Measurements from ENCODE around the gene CADM3.

The CADM3 gene

DNA sequence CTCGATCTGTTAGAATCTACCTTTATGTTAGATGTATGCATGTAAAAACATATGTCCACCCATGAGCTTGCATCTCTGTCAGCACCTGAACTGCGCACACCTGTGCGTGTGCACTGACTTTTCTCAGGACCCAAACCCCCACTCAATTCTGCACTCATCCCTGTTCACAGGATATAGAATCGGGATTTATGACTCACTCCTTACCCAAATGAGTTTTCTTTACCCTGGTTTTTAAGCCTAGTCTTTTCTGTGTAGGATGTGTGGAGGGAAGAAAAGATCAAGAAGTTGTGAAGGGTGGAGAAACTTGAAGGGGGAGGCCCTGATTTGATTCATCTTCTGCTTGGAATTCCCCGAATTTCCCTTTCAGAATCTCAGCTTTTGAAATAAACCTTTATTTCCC, 35.7 kb downstream of the CADM3 start:
- no peaks in the 10 kb centered on the region for H4K20me1 ChIP-seq (ENCODE audit: low read depth, low read length)
- no peaks in the 10 kb centered on the region for H3K9me3 ChIP-seq (ENCODE audit: insufficient read depth, low read length)
- H3K9me2 ChIP-seq (replicated peaks; ENCODE audit: insufficient read depth, low read length) = no peaks in the 10 kb centered on the region
- no peaks in the 10 kb centered on the region for H3F3A ChIP-seq (ENCODE audit: insufficient read depth)
- H3K27me3 ChIP-seq (ENCODE audit: low read length) = no peaks in the 10 kb centered on the region
- TF ChIP-seq, protein P1, sequence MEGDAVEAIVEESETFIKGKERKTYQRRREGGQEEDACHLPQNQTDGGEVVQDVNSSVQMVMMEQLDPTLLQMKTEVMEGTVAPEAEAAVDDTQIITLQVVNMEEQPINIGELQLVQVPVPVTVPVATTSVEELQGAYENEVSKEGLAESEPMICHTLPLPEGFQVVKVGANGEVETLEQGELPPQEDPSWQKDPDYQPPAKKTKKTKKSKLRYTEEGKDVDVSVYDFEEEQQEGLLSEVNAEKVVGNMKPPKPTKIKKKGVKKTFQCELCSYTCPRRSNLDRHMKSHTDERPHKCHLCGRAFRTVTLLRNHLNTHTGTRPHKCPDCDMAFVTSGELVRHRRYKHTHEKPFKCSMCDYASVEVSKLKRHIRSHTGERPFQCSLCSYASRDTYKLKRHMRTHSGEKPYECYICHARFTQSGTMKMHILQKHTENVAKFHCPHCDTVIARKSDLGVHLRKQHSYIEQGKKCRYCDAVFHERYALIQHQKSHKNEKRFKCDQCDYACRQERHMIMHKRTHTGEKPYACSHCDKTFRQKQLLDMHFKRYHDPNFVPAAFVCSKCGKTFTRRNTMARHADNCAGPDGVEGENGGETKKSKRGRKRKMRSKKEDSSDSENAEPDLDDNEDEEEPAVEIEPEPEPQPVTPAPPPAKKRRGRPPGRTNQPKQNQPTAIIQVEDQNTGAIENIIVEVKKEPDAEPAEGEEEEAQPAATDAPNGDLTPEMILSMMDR (IDR thresholded peaks at IDR 0.05; ENCODE audit: insufficient read depth, low read length, poor library complexity, severe bottlenecking) = no peak
- TF ChIP-seq EZH2phosphoT487 (conservative IDR thresholded peaks at IDR 0.05; ENCODE audit: low read length) = no peak
- no peaks in the 10 kb centered on the region for H3K36me3 ChIP-seq (ENCODE audit: low read length)
- H3K9ac ChIP-seq (ENCODE audit: low read length) = no peak overlapping the region
- no peak overlapping the region for H3K27ac ChIP-seq (ENCODE audit: low read depth, low read length)
- H2AFZ ChIP-seq (ENCODE audit: low read depth, low read length, severe bottlenecking) = no peak overlapping the region
- no peaks in the 10 kb centered on the region for H3K79me2 ChIP-seq (ENCODE audit: insufficient read depth, low read length)
- no peak overlapping the region for H3K4me3 ChIP-seq (ENCODE audit: insufficient read depth, low read length, poor library complexity, severe bottlenecking)
- no peak overlapping the region for H3K4me2 ChIP-seq (ENCODE audit: low read depth, low read length, poor library complexity, severe bottlenecking)

DNA sequence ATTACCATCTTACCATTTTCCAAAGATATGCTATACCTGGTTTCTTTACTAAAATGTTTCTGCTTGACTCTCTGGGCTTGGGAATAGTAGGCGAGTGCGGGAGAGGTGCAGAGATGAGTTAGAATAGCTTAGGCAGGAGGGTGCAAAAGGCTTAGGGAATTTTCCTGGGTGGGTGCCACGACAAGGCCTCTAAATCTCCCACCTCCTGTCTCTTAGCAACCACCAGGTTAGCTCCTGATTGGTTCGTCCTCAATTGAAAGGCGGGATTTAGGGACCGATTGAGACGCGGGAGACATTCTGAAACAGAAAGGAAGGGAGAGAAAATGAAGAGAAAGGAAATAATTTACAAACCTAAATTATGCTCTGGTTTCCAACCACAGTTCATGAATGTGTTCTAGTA, 36.4 kb downstream of the CADM3 start:
- TF ChIP-seq, protein P1 (IDR thresholded peaks at IDR 0.05; ENCODE audit: insufficient read depth, low read length, poor library complexity, severe bottlenecking) = no peak
- no peak for TF ChIP-seq EZH2phosphoT487 (conservative IDR thresholded peaks at IDR 0.05; ENCODE audit: low read length)
- Histone ChIP-seq H3K9ac (ENCODE audit: low read length) (no peak overlapping the region), H3K79me2 (ENCODE audit: insufficient read depth, low read length) (no peaks in the 10 kb centered on the region), H3K9me2 (replicated peaks; ENCODE audit: insufficient read depth, low read length) (no peaks in the 10 kb centered on the region), H3K4me3 (ENCODE audit: insufficient read depth, low read length, poor library complexity, severe bottlenecking) (no peak overlapping the region), H3K9me3 (ENCODE audit: insufficient read depth, low read length) (no peaks in the 10 kb centered on the region), H3K27me3 (ENCODE audit: low read length) (no peaks in the 10 kb centered on the region), H3K36me3 (ENCODE audit: low read length) (no peaks in the 10 kb centered on the region), H2AFZ (ENCODE audit: low read depth, low read length, severe bottlenecking) (no peak overlapping the region), H4K20me1 (ENCODE audit: low read depth, low read length) (no peaks in the 10 kb centered on the region), H3F3A (ENCODE audit: insufficient read depth) (no peaks in the 10 kb centered on the region), H3K4me2 (ENCODE audit: low read depth, low read length, poor library complexity, severe bottlenecking) (no peak overlapping the region), H3K27ac (ENCODE audit: low read depth, low read length) (no peak overlapping the region)

DNA sequence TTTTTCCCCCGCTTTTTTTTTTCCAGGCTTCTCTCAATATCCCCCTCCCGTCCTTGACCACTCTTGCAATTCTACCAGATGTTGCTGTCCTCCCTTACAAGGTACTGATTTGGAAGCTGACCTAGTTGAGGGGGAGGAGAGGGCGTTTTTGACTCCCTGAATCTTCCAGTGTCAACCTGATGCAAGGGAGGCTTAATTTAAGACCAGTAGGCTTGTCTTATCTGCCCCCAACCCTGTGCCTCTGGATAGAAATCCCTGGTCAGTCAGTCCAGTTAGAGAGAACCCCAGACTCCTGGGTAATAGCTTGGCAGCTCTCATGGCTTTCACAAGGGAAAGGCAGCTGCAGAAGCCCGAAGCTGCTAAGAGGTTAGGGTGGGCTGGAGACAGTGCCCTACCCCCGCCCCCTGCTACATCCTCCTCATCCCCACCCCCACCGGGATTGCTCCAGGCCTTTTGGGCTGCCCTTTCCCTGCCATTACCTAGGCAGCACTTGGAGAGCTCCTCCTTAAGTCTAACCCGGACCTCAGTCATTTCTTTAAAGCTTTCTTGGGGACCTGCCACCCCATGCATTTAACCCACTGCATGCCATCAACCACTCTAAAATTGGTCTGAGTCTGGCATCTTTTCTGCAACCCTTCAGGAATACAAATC, 36.9 kb downstream of the CADM3 start:
- H3K9me2 ChIP-seq (replicated peaks; ENCODE audit: insufficient read depth, low read length) = no peaks in the 10 kb centered on the region
- H3F3A ChIP-seq (ENCODE audit: insufficient read depth) = no peaks in the 10 kb centered on the region
- no peak overlapping the region for H3K27ac ChIP-seq (ENCODE audit: low read depth, low read length)
- no peak overlapping the region for H3K9ac ChIP-seq (ENCODE audit: low read length)
- no peaks in the 10 kb centered on the region for H3K36me3 ChIP-seq (ENCODE audit: low read length)
- no peak overlapping the region for H3K4me2 ChIP-seq (ENCODE audit: low read depth, low read length, poor library complexity, severe bottlenecking)
- H3K4me3 ChIP-seq (ENCODE audit: insufficient read depth, low read length, poor library complexity, severe bottlenecking) = no peak overlapping the region
- no peaks in the 10 kb centered on the region for H3K27me3 ChIP-seq (ENCODE audit: low read length)
- TF ChIP-seq EZH2phosphoT487 (conservative IDR thresholded peaks at IDR 0.05; ENCODE audit: low read length) = no peak
- TF ChIP-seq, protein P1 (IDR thresholded peaks at IDR 0.05; ENCODE audit: insufficient read depth, low read length, poor library complexity, severe bottlenecking) = no peak
- H4K20me1 ChIP-seq (ENCODE audit: low read depth, low read length) = no peaks in the 10 kb centered on the region
- no peaks in the 10 kb centered on the region for H3K9me3 ChIP-seq (ENCODE audit: insufficient read depth, low read length)
- H3K79me2 ChIP-seq (ENCODE audit: insufficient read depth, low read length) = no peaks in the 10 kb centered on the region
- no peak overlapping the region for H2AFZ ChIP-seq (ENCODE audit: low read depth, low read length, severe bottlenecking)
